Measurements from ENCODE around the gene WWC1.

The WWC1 gene

DNA sequence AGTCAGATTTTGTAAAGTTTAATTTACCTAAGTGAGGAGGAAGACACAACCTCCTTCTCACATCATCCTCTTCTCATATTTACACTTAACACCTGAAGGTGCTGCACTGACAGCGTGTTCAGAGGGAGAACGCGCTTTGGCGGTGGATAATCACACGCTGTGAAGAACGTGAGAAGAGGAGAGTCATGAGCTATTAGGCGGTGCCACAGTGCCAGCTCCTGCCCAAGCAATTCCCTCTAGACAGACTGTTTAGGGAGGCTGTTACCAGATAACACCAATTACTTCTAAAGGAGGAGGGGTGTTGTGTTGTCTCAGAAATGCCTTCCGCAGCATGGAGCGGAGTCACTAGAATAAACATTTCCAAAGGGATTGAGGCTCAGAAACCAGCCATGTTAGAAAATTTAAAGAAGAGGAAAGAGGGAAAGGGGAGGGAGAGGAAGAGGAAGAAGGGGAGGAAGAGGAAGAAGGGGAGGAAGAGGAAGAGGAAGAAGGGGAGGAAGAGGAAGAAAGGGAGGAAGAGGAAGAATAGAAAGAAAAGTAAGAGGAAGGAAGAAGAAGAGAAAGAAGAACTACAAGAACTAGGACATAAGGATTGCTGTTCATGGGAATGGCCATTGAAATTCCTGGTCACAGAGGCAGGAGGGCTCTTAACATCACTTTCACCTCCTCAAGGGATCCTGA lies 37.3 kb upstream of the WWC1 start:
- Histone ChIP-seq H3K27me3 (ENCODE audit: insufficient read depth, poor library complexity, severe bottlenecking) (no peaks in the 10 kb centered on the region), H3K4me3 (ENCODE audit: severe bottlenecking) (no peak overlapping the region), H3K36me3 (ENCODE audit: low read depth) (no peaks in the 10 kb centered on the region), H3K4me1 (ENCODE audit: insufficient read depth, poor library complexity, severe bottlenecking) (no peaks in the 10 kb centered on the region), H3K27ac (ENCODE audit: poor library complexity, severe bottlenecking) (no peak overlapping the region), H3K9me3 (ENCODE audit: severe bottlenecking) (no peaks in the 10 kb centered on the region)
- DNase-seq (ENCODE audit: low spot score) = no peak
- no peak for ATAC-seq (ENCODE audit: low read depth)
- TF ChIP-seq, protein P1, sequence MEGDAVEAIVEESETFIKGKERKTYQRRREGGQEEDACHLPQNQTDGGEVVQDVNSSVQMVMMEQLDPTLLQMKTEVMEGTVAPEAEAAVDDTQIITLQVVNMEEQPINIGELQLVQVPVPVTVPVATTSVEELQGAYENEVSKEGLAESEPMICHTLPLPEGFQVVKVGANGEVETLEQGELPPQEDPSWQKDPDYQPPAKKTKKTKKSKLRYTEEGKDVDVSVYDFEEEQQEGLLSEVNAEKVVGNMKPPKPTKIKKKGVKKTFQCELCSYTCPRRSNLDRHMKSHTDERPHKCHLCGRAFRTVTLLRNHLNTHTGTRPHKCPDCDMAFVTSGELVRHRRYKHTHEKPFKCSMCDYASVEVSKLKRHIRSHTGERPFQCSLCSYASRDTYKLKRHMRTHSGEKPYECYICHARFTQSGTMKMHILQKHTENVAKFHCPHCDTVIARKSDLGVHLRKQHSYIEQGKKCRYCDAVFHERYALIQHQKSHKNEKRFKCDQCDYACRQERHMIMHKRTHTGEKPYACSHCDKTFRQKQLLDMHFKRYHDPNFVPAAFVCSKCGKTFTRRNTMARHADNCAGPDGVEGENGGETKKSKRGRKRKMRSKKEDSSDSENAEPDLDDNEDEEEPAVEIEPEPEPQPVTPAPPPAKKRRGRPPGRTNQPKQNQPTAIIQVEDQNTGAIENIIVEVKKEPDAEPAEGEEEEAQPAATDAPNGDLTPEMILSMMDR (IDR thresholded peaks at IDR 0.05; ENCODE audit: poor library complexity, severe bottlenecking) = no peak

DNA sequence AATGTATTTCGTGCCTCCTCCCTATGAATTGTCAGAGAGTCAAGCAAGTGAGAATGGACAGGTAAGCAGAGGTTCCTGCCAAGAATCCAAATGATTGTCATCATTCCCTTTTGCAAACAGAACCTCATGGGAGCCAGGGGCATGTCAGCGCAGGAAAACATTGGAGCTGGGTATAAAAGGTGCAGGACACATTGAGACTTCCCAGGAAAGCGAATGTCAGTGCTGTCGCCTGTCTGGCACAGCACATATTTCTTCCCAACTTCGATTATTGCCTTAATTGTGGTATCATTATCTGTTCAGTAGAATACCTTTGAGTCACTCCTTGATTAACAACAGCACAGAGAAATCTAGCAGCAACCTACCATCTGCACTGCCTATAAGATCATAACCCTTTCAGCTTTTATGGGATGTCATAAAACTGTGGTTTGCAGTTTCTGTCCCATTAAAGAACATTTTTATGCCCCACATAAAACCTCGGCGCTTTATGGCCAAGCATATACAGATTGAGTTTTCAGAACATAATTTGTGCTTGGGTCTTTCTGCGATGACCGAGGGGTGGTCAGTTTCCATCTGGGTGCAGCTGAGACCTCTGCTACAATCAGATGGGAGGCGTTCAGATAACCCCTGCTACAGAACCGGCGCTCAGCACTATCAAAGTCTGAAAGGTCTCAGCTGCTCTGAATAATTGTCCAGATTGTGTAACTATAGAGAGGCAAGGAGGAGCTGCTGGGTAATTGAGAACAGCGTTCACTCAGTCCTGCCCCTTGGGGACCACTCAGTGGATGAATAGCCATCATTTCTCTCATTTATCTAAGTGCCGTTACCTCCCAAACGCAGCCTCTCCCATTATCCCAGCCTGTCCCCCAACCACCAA lies 30.9 kb upstream of the WWC1 start:
- Histone ChIP-seq H3K27ac (ENCODE audit: poor library complexity, severe bottlenecking) (no peak overlapping the region), H3K4me3 (ENCODE audit: severe bottlenecking) (no peak overlapping the region), H3K36me3 (ENCODE audit: low read depth) (no peaks in the 10 kb centered on the region), H3K4me1 (ENCODE audit: insufficient read depth, poor library complexity, severe bottlenecking) (no peaks in the 10 kb centered on the region), H3K9me3 (ENCODE audit: severe bottlenecking) (no peaks in the 10 kb centered on the region), H3K27me3 (ENCODE audit: insufficient read depth, poor library complexity, severe bottlenecking) (no peaks in the 10 kb centered on the region)
- TF ChIP-seq, protein P1 (IDR thresholded peaks at IDR 0.05; ENCODE audit: poor library complexity, severe bottlenecking) = no peak
- no peak for ATAC-seq (ENCODE audit: low read depth)
- DNase-seq (ENCODE audit: low spot score) = no peak

DNA sequence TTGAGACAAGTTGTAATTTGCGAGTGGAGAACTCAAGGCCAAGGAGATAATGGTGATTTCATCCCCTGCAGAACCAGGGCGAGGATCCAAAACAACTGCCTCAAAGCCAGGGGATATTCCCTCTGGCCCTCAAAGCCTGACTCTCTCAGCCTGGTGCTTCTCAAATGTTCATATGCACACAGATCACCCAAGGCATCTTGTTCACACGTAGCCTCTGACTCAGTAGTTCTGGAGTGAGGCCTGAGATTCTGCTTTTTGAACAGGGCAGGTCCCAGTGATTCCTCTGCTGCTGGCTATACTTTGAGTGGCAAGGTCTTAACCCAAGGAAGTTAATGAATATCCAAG lies 30.2 kb upstream of the WWC1 start:
- DNase-seq (ENCODE audit: low spot score) = no peak
- TF ChIP-seq, protein P1 (IDR thresholded peaks at IDR 0.05; ENCODE audit: poor library complexity, severe bottlenecking) = no peak
- Histone ChIP-seq H3K27ac (ENCODE audit: poor library complexity, severe bottlenecking) (no peak overlapping the region), H3K4me1 (ENCODE audit: insufficient read depth, poor library complexity, severe bottlenecking) (no peaks in the 10 kb centered on the region), H3K27me3 (ENCODE audit: insufficient read depth, poor library complexity, severe bottlenecking) (no peaks in the 10 kb centered on the region), H3K36me3 (ENCODE audit: low read depth) (no peaks in the 10 kb centered on the region), H3K4me3 (ENCODE audit: severe bottlenecking) (no peak overlapping the region), H3K9me3 (ENCODE audit: severe bottlenecking) (no peaks in the 10 kb centered on the region)
- ATAC-seq (ENCODE audit: low read depth) = no peak

DNA sequence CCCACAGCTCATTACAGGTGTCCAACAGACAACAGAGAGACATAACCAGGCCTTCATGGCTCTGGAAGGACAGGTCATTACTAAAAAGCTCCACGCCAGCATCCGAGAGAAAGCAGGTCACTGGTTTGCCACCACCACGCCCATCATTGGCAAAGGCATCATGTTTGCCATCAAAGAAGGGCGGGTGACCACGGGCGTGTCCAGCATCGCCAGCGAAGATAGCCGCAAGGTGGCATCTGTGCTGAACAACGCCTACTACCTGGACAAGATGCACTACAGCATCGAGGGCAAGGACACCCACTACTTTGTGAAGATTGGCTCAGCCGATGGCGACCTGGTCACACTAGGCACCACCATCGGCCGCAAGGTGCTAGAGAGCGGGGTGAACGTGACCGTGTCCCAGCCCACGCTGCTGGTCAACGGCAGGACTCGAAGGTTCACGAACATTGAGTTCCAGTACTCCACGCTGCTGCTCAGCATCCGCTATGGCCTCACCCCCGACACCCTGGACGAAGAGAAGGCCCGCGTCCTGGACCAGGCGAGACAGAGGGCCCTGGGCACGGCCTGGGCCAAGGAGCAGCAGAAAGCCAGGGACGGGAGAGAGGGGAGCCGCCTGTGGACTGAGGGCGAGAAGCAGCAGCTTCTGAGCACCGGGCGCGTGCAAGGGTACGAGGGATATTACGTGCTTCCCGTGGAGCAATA lies 29.3 kb upstream of the WWC1 start:
- Histone ChIP-seq H3K9me3 (ENCODE audit: severe bottlenecking) (no peaks in the 10 kb centered on the region), H3K36me3 (ENCODE audit: low read depth) (no peaks in the 10 kb centered on the region)
- no peak for DNase-seq (ENCODE audit: low spot score)

More for the DNA sequence above, 29.3 kb upstream of the WWC1 start:
- TF ChIP-seq, protein P1 (IDR thresholded peaks at IDR 0.05; ENCODE audit: poor library complexity, severe bottlenecking) = no peak
- no peaks in the 10 kb centered on the region for H3K27me3 ChIP-seq (ENCODE audit: insufficient read depth, poor library complexity, severe bottlenecking)
- H3K27ac ChIP-seq (ENCODE audit: poor library complexity, severe bottlenecking) = no peak overlapping the region
- no peak overlapping the region for H3K4me3 ChIP-seq (ENCODE audit: severe bottlenecking)
- no peak for ATAC-seq (ENCODE audit: low read depth)
- H3K4me1 ChIP-seq (ENCODE audit: insufficient read depth, poor library complexity, severe bottlenecking) = no peaks in the 10 kb centered on the region

Measured in RWPE2 (cell line).